ENCODE data around the gene LHFPL2. TPM values are rescaled to one million over a fixed set of nuclear protein-coding genes. Genes with fewer than 3 reads are reported as not detected.
A peak's percentile ranks its signal among the peaks of the same experiment; 100 is the strongest.

The LHFPL2 gene
- total RNA-seq, 1 experiment from 2014 or later = 17.9 TPM

DNA sequence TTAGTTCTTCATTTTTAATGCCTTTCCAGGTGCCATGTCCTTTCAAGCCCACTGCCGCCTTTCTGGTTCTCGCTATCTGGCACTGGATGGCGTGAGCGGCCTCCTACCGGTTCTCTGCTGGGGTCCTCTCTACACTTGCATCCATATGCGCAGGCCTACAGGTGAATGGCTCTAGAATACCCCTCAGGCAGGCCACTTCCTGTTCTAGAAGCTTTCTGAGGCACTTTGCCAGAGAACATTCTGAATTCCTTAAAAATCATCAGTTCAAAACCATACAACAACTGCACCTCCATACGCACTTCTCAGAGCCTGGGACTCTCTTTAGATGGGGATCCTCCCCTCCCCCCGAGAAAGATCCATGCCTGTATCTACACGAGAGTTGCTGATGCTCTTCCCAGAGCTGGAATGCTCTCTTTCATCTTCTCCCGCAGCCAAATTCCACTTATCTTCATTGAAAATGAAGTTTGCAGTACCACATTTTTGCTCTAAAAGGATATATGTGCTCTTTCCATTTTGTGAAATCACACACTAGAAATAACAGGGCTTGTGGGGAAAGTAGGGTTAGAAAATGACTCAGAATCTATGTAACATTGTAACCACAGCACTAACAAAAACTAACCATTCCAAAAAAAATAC is 1.4 kb upstream of the LHFPL2 start (continued):
- TF ChIP-seq, protein P1, sequence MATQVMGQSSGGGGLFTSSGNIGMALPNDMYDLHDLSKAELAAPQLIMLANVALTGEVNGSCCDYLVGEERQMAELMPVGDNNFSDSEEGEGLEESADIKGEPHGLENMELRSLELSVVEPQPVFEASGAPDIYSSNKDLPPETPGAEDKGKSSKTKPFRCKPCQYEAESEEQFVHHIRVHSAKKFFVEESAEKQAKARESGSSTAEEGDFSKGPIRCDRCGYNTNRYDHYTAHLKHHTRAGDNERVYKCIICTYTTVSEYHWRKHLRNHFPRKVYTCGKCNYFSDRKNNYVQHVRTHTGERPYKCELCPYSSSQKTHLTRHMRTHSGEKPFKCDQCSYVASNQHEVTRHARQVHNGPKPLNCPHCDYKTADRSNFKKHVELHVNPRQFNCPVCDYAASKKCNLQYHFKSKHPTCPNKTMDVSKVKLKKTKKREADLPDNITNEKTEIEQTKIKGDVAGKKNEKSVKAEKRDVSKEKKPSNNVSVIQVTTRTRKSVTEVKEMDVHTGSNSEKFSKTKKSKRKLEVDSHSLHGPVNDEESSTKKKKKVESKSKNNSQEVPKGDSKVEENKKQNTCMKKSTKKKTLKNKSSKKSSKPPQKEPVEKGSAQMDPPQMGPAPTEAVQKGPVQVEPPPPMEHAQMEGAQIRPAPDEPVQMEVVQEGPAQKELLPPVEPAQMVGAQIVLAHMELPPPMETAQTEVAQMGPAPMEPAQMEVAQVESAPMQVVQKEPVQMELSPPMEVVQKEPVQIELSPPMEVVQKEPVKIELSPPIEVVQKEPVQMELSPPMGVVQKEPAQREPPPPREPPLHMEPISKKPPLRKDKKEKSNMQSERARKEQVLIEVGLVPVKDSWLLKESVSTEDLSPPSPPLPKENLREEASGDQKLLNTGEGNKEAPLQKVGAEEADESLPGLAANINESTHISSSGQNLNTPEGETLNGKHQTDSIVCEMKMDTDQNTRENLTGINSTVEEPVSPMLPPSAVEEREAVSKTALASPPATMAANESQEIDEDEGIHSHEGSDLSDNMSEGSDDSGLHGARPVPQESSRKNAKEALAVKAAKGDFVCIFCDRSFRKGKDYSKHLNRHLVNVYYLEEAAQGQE (IDR thresholded peaks at IDR 0.05; ENCODE audit: low read depth) = no peak
- TF ChIP-seq ELF1 (IDR thresholded peaks at IDR 0.05; ENCODE audit: borderline replicate concordance, low read depth) (no peak), FOSL1 (IDR thresholded peaks at IDR 0.05; ENCODE audit: low read depth) (no peak), YY1 (IDR thresholded peaks at IDR 0.05; ENCODE audit: extremely low read depth, insufficient replicate concordance, low read depth, low read length) (no peak), EGR1 (IDR thresholded peaks at IDR 0.05; ENCODE audit: low read depth) (no peak), ZFX (IDR thresholded peaks at IDR 0.05) (no peak), TCF7L2 (IDR thresholded peaks at IDR 0.05; ENCODE audit: borderline replicate concordance, extremely low read depth, insufficient read depth, insufficient read length) (no peak)

DNA sequence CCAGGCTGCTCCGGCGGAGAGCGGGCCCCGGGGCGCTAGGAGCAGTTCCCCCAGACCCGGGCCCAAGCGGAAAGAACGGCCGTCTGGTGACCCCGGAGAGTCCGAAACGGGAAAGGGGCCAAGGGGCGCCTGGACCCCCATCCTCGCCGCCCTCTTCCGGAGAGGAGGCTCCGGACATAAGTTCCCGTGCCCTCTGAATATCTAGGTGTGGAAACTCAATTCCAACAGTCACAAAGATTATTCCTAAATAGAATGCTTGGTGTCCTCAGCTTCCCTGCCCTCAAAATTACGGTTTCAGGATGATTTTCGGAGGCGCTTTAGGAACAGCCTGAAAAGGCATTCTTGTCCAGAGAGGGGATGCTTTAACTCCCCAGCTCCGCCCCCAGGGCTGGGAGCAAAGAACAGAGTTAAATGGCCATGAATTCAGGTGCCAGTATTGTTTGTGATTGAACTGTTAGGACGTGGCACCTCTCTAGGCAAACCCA is 681 bp upstream of the LHFPL2 start:
- intact Hi-C loops (cut with micrococcal nuclease) = loop anchor here (5.0 to 10.0 kb wide), 2 partner anchors 146 to 238 kb away; no protein-coding TSS in a partner anchor
- RAD21 ChIA-PET (ENCODE audit: low non-redundant PET in 1 of 2, low total read pairs in 2 of 2, uncharacterized antibody in 2 of 2, unreplicated experiment in 2 of 2) = no interaction called here
- POLR2A ChIA-PET = no interaction called here
- TF ChIP-seq YY1 (IDR thresholded peaks at IDR 0.05; ENCODE audit: extremely low read depth, insufficient replicate concordance, low read depth, low read length) (no peak), POLR2AphosphoS5 (IDR thresholded peaks at IDR 0.05; ENCODE audit: low read depth, low read length) (no peak), CBX3 (IDR thresholded peaks at IDR 0.05; ENCODE audit: low read depth) (no peak), TCF7L2 (IDR thresholded peaks at IDR 0.05; ENCODE audit: borderline replicate concordance, extremely low read depth, insufficient read depth, insufficient read length) (no peak), ZFX (IDR thresholded peaks at IDR 0.05) (no peak), EZH2 (IDR thresholded peaks at IDR 0.05) (no peak), EGR1 (IDR thresholded peaks at IDR 0.05; ENCODE audit: low read depth) (no peak), FOSL1 (IDR thresholded peaks at IDR 0.05; ENCODE audit: low read depth) (no peak), EZH2phosphoT487 (IDR thresholded peaks at IDR 0.05; ENCODE audit: borderline replicate concordance) (no peak), SIN3A (IDR thresholded peaks at IDR 0.05; ENCODE audit: low read depth) (no peak)
- TF ChIP-seq, protein P2, sequence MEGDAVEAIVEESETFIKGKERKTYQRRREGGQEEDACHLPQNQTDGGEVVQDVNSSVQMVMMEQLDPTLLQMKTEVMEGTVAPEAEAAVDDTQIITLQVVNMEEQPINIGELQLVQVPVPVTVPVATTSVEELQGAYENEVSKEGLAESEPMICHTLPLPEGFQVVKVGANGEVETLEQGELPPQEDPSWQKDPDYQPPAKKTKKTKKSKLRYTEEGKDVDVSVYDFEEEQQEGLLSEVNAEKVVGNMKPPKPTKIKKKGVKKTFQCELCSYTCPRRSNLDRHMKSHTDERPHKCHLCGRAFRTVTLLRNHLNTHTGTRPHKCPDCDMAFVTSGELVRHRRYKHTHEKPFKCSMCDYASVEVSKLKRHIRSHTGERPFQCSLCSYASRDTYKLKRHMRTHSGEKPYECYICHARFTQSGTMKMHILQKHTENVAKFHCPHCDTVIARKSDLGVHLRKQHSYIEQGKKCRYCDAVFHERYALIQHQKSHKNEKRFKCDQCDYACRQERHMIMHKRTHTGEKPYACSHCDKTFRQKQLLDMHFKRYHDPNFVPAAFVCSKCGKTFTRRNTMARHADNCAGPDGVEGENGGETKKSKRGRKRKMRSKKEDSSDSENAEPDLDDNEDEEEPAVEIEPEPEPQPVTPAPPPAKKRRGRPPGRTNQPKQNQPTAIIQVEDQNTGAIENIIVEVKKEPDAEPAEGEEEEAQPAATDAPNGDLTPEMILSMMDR (IDR thresholded peaks at IDR 0.05 in 2 of 3, conservative IDR thresholded peaks at IDR 0.05 in 1 of 3; ENCODE audit: borderline replicate concordance in 1 of 3, insufficient read depth in 1 of 3, low read depth in 2 of 3, low read length in 2 of 3) = no peak
- TF ChIP-seq, protein P3, sequence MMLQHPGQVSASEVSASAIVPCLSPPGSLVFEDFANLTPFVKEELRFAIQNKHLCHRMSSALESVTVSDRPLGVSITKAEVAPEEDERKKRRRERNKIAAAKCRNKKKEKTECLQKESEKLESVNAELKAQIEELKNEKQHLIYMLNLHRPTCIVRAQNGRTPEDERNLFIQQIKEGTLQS (IDR thresholded peaks at IDR 0.05) = no peak
- TF ChIP-seq, protein P4, sequence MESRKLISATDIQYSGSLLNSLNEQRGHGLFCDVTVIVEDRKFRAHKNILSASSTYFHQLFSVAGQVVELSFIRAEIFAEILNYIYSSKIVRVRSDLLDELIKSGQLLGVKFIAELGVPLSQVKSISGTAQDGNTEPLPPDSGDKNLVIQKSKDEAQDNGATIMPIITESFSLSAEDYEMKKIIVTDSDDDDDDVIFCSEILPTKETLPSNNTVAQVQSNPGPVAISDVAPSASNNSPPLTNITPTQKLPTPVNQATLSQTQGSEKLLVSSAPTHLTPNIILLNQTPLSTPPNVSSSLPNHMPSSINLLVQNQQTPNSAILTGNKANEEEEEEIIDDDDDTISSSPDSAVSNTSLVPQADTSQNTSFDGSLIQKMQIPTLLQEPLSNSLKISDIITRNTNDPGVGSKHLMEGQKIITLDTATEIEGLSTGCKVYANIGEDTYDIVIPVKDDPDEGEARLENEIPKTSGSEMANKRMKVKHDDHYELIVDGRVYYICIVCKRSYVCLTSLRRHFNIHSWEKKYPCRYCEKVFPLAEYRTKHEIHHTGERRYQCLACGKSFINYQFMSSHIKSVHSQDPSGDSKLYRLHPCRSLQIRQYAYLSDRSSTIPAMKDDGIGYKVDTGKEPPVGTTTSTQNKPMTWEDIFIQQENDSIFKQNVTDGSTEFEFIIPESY (IDR thresholded peaks at IDR 0.05; ENCODE audit: extremely low read depth, insufficient replicate concordance, low read length) = no peak

More for the DNA sequence above, 681 bp upstream of the LHFPL2 start:
- peak overlapping the region; percentile 68 for H3K4me2 ChIP-seq (ENCODE audit: low read length)
- H4K20me1 ChIP-seq (ENCODE audit: insufficient read depth) = no peaks in the 10 kb centered on the region
- DNase-seq (ENCODE audit: low read depth, low spot score) (no peak), ATAC-seq (no peak)
- H3K4me3 ChIP-seq (replicated peaks in 1 of 2; ENCODE audit: low read depth in 1 of 2, low read length in 2 of 2) = peak overlapping the region; percentile 64 to 82
- 0 out of 4 replicates have a peak, but pooled peaks cover 0 to 5% of the 10 kb centered on the region in 2 experiments for H3K36me3 ChIP-seq (ENCODE audit: control insufficient read depth in 1 of 2, insufficient read depth in 2 of 2, low read length in 2 of 2)
- BruUV-seq (replicated peaks) = no TSS peak
- H3K9me2 ChIP-seq (ENCODE audit: insufficient read depth) = no peaks in the 10 kb centered on the region
- H3K79me2 ChIP-seq (ENCODE audit: insufficient read depth, low read length) = peaks cover 24% of the 10 kb centered on the region
- CTCF ChIA-PET = no interaction called here
- peaks cover 10 to 24% of the 10 kb centered on the region in 2 experiments for H3K4me1 ChIP-seq (ENCODE audit: control insufficient read depth in 1 of 2, insufficient read depth in 2 of 2, low read length in 2 of 2)
- H3K27ac ChIP-seq (ENCODE audit: low read depth, low read length) = peak overlapping the region; percentile 37; the same call in 1 of the 2 replicates
- H3K9ac ChIP-seq (ENCODE audit: low read length) = peak overlapping the region; percentile 55
- no peaks in the 10 kb centered on the region for H3K9me3 ChIP-seq (ENCODE audit: control insufficient read depth in 1 of 2, insufficient read depth in 1 of 2, low read depth in 1 of 2, low read length in 2 of 2)
- no peak overlapping the region for H2AFZ ChIP-seq (ENCODE audit: low read depth, low read length, poor library complexity, severe bottlenecking)
- no peaks in the 10 kb centered on the region for H3K27me3 ChIP-seq (ENCODE audit: insufficient read depth, low read length)
